ENCODE data around the gene BRSK2. TPM values are rescaled to one million over a fixed set of nuclear protein-coding genes. Genes with fewer than 3 reads are reported as not detected.

The BRSK2 gene
- total and polyA plus RNA-seq, 2 of the 4 experiments (the other 2 are of a cell fraction) = 0.18 to 0.62 TPM

- Histone ChIP-seq H3K27ac (ENCODE audit: insufficient read depth, low read length) (no peak overlapping the region), H3K14ac (replicated peaks; ENCODE audit: low read depth, low read length) (no peak overlapping the region), H4K20me1 (ENCODE audit: insufficient read depth, low read length) (peaks cover 7% of the 10 kb centered on the region; the same call in 1 of the 2 replicates), H4K91ac (ENCODE audit: insufficient read depth, low read depth, low read length) (no peak overlapping the region), H2AFZ (replicated peaks; ENCODE audit: low read length, poor library complexity) (no peak overlapping the region), H4K8ac (ENCODE audit: low read depth in 2 of 2, low read length in 2 of 2) (no peak overlapping the region), H3K18ac (ENCODE audit: low read depth, low read length) (no peak overlapping the region), H2BK20ac (ENCODE audit: low read depth, low read length) (no peak overlapping the region), H4K5ac (ENCODE audit: low read depth, low read length) (no peak overlapping the region), H3K79me1 (ENCODE audit: low read depth in 1 of 2, low read length in 2 of 2) (no peaks in the 10 kb centered on the region), H3K36me3 (ENCODE audit: control insufficient read depth, insufficient read depth, low read length) (no peaks in the 10 kb centered on the region), H2BK15ac (ENCODE audit: low read depth, low read length) (no peak overlapping the region), H3K4me3 (ENCODE audit: insufficient read depth, low read depth, low read length) (no peak overlapping the region), H3K4ac (ENCODE audit: low read depth, low read length) (no peak overlapping the region), H3K56ac (ENCODE audit: extremely low read depth, insufficient read depth, low read length) (no peak overlapping the region), H3K9ac (ENCODE audit: low read depth, low read length) (no peak overlapping the region), H2BK120ac (ENCODE audit: low read depth, low read length) (no peak overlapping the region), H3K4me2 (ENCODE audit: low read depth, low read length) (no peak overlapping the region), H3K27me3 (ENCODE audit: control insufficient read depth, insufficient read depth, low read length) (peaks cover 9% of the 10 kb centered on the region; the same call in 1 of the 2 replicates), H2AK9ac (replicated peaks; ENCODE audit: low read depth, low read length, poor library complexity) (no peak overlapping the region), H3K4me1 (ENCODE audit: control insufficient read depth, insufficient read depth, low read length) (no peaks in the 10 kb centered on the region), H3K9me3 (ENCODE audit: control insufficient read depth, insufficient read depth, low read length) (no peaks in the 10 kb centered on the region), H2BK5ac (ENCODE audit: low read depth, low read length, poor library complexity, severe bottlenecking) (no peak overlapping the region), H3K23ac (ENCODE audit: low read depth, low read length) (no peak overlapping the region), H3K9me1 (ENCODE audit: insufficient read depth, low read length) (no peaks in the 10 kb centered on the region), H2AK5ac (ENCODE audit: low read depth, low read length) (no peak overlapping the region)
- ATAC-seq (ENCODE audit: low read depth) (no peak), DNase-seq (no peak)
- BruUV-seq (replicated peaks) = no TSS peak
- CTCF ChIA-PET = no interaction called here
- 68% methylated on average over 3 of the region's 23 CpGs; no CpG with 5 or more reads in 1 of the 2 experiments for WGBS, 2 experiments (ENCODE audit: extremely low coverage in 2 of 2, insufficient read length in 1 of 2)
- intact Hi-C loops (cut with micrococcal nuclease) (no loop called here), dilution Hi-C loops (cut with HindIII; ENCODE audit: low sequenced_read_pairs, unreplicated experiment) (no loop called here), in situ Hi-C loops (cut with MboI; ENCODE audit: low sequenced_read_pairs) (no loop called here)
- TF ChIP-seq MAZ (IDR thresholded peaks at IDR 0.05; ENCODE audit: borderline replicate concordance, low read depth, low read length) (no peak), NFE2L2 (IDR thresholded peaks at IDR 0.05; ENCODE audit: low read depth, low read length) (no peak), RFX5 (IDR thresholded peaks at IDR 0.05; ENCODE audit: low read depth, low read length) (no peak), USF2 (IDR thresholded peaks at IDR 0.05; ENCODE audit: low read depth, low read length) (no peak), FOS (IDR thresholded peaks at IDR 0.05; ENCODE audit: low read depth, low read length) (no peak), SMC3 (IDR thresholded peaks at IDR 0.05; ENCODE audit: low read depth, low read length) (no peak), RCOR1 (IDR thresholded peaks at IDR 0.05; ENCODE audit: insufficient replicate concordance, low read length) (no peak), CTCF (conservative IDR thresholded peaks at IDR 0.05; ENCODE audit: low read depth, low read length) (no peak), RAD21 (IDR thresholded peaks at IDR 0.05; ENCODE audit: low read length) (no peak), MAFK (IDR thresholded peaks at IDR 0.05; ENCODE audit: low read depth, low read length) (no peak), MXI1 (IDR thresholded peaks at IDR 0.05; ENCODE audit: borderline replicate concordance, low read depth, low read length) (no peak), BHLHE40 (IDR thresholded peaks at IDR 0.05; ENCODE audit: low read depth, low read length) (no peak), POLR2A (IDR thresholded peaks at IDR 0.05; ENCODE audit: low read depth, low read length) (no peak), ELK1 (IDR thresholded peaks at IDR 0.05; ENCODE audit: borderline replicate concordance, low read depth, low read length) (no peak), CHD1 (IDR thresholded peaks at IDR 0.05; ENCODE audit: low read depth, low read length) (no peak), CEBPB (IDR thresholded peaks at IDR 0.05; ENCODE audit: low read depth, low read length) (no peak)
- POLR2A ChIA-PET (ENCODE audit: unreplicated experiment) = no interaction called here
Observed at GRCh38 chr11:1402355-1403077, 12.8 kb downstream of the BRSK2 start.

Measured in IMR-90 (cell line).